NCI-H510A treated with DMSO at 0.1 percent for 48 hours (cell line): ENCODE data around the gene CCDC27.

Experiments
- DNase-seq: peaks from one replicate; lab custom pipeline; 2025; lab: John Stamatoyannopoulos, UW

CCDC27 gene

DNA sequence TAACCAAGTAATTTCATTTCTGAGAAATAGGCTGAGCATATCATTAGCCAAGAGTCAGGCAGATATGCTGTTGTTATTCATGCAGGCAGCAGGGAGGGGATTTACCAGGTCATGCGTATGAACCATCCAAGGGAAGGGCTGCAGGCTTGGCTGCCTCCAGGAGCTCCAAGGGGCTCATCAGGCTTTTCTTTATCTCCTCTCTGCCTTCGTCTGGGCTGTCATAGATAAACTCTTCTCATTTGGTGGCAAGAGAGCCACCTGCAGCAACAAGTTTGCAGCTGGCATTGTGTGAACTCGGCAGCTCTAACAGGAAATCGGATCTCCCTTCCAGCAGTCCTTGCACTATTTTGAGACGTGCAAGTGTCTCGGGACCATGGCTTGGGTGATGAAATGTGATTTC, 7.5 kb downstream of the CCDC27 start:
- DNase-seq, result no peak

DNA sequence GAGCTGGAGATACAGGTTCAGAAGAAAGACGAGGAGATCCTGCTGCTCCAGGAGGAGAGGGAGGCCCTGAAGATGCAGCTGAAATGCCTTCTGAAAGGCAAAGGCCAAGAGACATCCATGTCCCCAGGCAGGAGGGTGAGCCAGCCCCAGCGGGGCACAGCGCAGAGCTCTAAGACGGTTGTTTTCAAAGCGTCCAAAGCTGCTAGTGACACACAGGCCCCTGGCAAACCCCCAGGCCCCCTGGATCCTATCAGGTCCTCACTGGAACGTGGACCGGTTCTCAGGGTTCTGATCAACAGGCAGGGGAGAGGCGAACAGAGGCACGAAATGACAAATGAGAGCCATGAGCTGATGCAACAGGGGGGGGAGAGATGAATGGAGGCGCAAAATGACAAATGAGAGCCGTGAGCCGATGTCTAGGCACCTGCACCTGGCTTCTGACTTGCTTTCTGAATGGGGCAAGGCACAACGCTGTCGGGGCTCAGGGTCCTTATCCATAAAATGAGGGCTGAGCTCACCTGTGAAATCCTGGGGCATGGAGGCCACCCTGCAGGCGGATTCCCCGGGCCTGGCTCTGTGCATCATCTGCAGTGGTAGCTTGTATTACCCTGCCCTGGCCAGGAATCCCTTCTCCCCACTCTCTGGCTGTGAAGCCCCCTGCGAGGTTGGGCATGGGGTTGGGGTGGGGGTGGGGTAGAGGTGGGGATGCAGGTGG, 9.2 kb downstream of the CCDC27 start:
- no peak for DNase-seq

DNA sequence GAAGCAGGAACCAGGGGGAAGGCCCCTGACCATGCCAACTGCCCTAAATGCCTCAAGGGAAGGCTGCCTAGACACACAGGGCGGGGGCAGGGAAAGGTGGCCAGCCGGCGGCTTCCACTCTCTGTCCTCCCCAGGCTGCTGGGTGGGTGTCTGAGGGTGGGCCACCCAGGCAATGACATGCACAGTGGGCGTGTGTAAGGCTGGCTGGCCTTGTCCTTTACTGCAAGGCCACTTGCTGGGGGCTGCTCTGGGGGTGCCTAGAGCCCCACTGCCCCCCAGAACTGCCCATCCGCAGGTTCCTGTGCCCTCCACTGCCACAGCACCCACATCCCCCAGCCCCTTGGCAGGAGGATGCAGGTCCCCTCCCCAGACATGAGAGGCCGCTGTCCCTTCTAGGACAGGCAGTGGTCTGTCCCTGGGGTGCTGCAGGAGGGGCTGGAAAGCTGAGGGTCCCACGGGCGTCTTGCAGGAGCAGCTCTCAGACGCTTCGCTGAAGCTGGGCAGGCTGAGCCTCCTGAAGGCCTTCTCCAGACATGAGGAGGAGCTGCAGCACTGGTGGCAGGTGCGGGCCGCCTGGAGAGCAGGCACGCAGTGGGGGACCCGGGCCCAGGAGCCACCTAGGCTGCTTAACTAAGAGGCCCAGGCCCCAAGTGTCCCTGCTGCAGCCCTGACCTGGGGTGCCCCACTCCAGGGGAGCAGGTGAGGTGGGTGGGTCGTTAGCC, 10.1 kb downstream of the CCDC27 start:
- no peak for DNase-seq

GRCh38 chr1:3762873-3763228, 10.6 kb downstream of the CCDC27 start:
- DNase-seq, result no peak

DNA sequence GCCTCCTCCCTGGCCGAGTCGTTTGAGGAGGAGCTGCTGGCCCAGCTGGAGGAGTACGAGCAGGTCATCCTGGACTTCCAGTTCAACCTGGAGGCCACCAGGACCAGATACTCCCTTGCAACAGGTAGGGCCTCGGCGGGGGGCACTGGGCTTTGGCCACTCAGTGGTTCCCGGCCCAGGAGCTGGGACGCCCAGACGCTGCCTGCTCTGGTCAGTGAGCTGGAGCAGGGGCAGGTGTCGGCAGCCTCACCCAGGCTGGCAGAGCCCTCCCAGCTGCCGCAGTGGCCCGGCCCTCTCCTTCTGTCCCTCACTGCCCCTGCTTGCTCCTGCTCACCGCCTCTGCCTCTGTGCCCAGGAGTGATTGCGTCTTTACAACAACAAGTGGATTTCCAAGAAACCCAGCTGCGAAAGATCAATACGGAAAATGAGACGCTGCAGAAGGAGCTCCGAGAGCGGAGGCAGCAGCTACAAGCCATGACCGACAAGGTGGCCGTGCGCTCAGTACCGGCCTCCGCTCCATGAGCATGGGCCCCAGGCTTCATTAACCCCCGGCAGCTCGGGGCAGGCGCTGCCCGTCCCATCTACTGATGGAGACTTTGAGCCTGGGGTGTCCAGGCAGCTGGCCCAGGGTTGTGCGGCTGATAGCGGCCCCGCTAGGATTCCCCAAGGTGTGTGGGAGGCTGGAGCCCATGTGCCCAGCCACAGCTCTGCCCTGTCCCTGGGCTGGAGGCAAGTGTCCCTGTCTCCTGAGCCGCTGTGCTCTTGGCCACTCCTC, 11.3 kb downstream of the CCDC27 start:
- no peak for DNase-seq

- no peak for DNase-seq
These were observed 15.2 kb downstream of the CCDC27 start for GRCh38 chr1:3767328-3767925.

DNA sequence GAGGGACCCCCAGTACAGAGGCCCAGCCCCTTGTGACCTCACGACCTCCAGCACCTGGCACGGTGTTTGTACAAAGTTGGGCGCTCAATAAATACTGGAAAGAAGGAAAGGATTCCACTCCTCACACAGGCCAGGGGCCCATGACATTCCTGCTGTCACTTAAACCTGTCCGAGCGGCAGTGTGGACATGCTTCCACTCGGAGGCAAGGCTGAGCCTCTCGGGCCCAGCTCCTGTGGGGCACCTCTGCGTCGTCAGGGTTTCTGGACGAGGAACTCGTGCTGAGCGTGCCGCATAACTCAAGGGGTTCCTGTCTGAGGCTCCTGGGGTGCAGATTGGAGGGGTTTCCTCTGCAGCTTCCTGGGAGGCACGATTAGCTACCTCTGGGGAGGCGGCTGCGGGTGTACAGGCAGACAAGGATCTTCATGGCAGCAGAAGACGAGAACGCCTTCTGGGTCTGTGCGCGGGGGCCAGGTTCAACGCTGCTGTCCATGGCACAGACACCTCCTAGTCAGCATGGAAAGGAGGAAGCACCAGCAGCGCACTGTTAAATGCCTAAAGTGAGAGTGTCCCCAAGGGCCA, 16.7 kb downstream of the CCDC27 start:
- DNase-seq, result no peak

DNA sequence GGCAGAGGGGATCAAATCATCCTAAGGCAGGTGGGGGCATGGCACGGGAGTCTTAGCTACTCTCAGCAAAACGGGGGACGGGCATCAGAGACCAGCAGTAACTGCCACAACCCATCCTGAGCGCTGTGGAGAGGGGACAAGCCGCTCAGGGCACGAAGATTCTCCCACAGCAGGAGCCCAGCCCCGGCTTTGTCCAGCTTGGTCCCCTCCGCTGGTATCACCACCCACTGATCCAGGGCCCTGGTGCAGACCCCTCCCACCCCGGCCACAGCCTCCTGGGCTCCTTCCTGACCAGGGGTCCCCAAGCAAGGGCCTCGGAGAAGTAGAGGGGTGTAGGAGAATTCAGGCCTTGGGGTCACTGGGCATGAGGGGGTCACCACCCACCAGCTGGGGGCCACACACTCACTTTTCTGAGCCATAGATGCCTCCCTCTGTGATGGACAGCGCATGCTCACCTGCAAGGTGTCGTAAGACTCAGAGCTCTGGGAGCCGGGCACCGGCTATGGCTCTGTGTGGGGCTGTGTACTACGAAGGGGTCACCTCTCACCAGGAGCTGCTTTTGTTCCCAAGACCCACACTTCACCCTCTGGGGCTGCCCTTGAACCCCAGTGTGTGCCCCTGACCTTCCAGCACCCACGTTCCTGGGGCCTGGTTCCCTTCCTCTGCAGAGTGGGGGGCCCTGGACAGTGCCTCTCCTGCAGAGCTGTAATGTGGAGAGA, 18.0 kb downstream of the CCDC27 start:
- DNase-seq, result no peak

DNA sequence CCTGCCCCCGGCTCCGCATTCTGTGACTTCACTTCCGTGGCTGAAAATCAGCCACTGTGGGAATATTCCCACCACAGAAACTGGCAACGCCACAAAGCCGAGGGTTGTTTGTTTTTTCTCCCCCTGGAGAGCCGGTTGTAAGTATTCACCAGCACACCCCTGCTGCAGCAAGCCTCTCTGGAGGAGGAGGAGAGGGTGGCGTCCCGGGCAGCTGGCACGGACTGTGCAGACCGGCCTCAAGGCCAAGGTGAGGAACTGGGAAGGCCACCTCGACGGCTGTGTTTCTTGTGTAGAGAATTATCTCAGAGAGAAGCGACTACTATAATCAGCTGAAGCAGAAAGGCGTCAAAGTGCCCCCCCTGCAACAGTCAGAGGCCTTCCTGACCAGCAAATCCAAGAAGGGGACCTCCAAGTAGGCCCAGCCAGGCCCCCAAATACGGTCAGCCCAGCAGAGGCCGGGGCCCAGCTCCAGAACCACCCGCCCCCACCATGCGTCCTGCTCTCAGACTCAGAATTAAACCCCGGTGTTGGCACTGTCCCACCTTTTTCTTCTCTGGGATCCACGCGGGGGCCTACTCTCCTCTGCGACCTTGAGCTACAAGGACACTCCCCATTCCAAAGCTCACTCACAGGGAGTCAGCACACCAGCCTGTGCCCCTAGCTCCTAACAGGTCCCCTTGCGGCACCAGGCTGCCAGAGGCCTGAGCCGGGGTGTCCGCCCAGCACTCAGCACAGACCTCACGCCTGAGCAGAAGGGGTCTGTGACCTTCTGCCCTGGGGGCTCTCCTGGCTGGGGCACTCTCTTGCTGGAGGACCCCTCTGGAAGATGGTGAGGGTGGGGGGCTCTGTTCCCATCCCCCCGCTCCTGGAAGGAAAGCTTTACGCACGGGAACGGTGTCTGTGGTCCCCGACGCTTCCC, 19.1 kb downstream of the CCDC27 start:
- DNase-seq, result no peak

- DNase-seq, result peak; percentile 40
These were observed 19.9 kb downstream of the CCDC27 start for GRCh38 chr1:3772027-3772714.

GRCh38 chr1:3772715-3773571, 20.7 kb downstream of the CCDC27 start, which contains the start of gene SMIM1:
Gene SMIM1, plus strand, starts transcription at chr1:3772749. Its CDS starts 2,625 bp downstream, at chr1:3775374.
- DNase-seq, result no peak

GRCh38 chr1:3773572-3774275, 21.5 kb downstream of the CCDC27 start:
- DNase-seq, result no peak

GRCh38 chr1:3774276-3774945, 22.2 kb downstream of the CCDC27 start:
- DNase-seq, result no peak

- DNase-seq, result no peak
These were observed 22.8 kb downstream of the CCDC27 start for GRCh38 chr1:3774946-3775489.

- DNase-seq, result peak; percentile 39
These were observed 23.4 kb downstream of the CCDC27 start for GRCh38 chr1:3775490-3776230.

- peak; percentile 57 for DNase-seq
These were observed 24.1 kb downstream of the CCDC27 start for GRCh38 chr1:3776231-3776961.
